ENCODE measurements around the gene MARCHF11. TPM values are rescaled to one million over a fixed set of nuclear protein-coding genes. Genes with fewer than 3 reads are reported as not detected.

The MARCHF11 gene
- total RNA-seq, 1 donor from 2014 or later, result not detected

GRCh38 chr5:16169550-16169949, 10.0 kb downstream of the MARCHF11 start:
- Mint-ChIP-seq H3K27me3 (ENCODE audit: insufficient read depth, low read depth) (peaks cover 4% of the 10 kb centered on the region), H3K4me1 (no peaks in the 10 kb centered on the region), H3K4me3 (no peak overlapping the region), H3K36me3 (no peaks in the 10 kb centered on the region), H3K27ac (no peak overlapping the region), H3K9me3 (no peaks in the 10 kb centered on the region)
- H3K27me3 ChIP-seq, result no peaks in the 10 kb centered on the region
- H2AFZ ChIP-seq (replicated peaks), result no peak overlapping the region
- H3K79me2 ChIP-seq (ENCODE audit: low read depth), result no peaks in the 10 kb centered on the region
- no peaks in the 10 kb centered on the region for H3K9me3 ChIP-seq (ENCODE audit: low read depth)
- DNase-seq (ENCODE audit: low spot score), result no peak
- H3K4me1 ChIP-seq, result no peaks in the 10 kb centered on the region
- TF ChIP-seq CTCF (IDR thresholded peaks at IDR 0.05) (no peak), EZH2 (IDR thresholded peaks at IDR 0.05) (no peak), EZH2phosphoT487 (IDR thresholded peaks at IDR 0.05) (no peak)
- no peak overlapping the region for H3K4me3 ChIP-seq
- H3K27ac ChIP-seq, result no peak overlapping the region
- H3K9ac ChIP-seq, result no peak overlapping the region
- no peaks in the 10 kb centered on the region for H3K36me3 ChIP-seq
- H4K20me1 ChIP-seq (ENCODE audit: low read depth), result no peaks in the 10 kb centered on the region
- no peaks in the 10 kb centered on the region for H3F3A ChIP-seq (ENCODE audit: low read depth)
- no peak overlapping the region for H3K4me2 ChIP-seq

- Histone ChIP-seq H3K27me3 (no peaks in the 10 kb centered on the region), H3K9me3 (ENCODE audit: low read depth) (no peaks in the 10 kb centered on the region), H4K20me1 (ENCODE audit: low read depth) (no peaks in the 10 kb centered on the region), H3K4me2 (no peak overlapping the region), H2AFZ (replicated peaks) (no peak overlapping the region), H3K4me1 (no peaks in the 10 kb centered on the region), H3K9ac (no peak overlapping the region), H3K27ac (no peak overlapping the region), H3K79me2 (ENCODE audit: low read depth) (no peaks in the 10 kb centered on the region), H3F3A (ENCODE audit: low read depth) (no peaks in the 10 kb centered on the region), H3K4me3 (no peak overlapping the region), H3K36me3 (no peaks in the 10 kb centered on the region)
- Mint-ChIP-seq H3K4me3 (no peak overlapping the region), H3K27me3 (ENCODE audit: insufficient read depth, low read depth) (peaks cover 2% of the 10 kb centered on the region), H3K27ac (no peak overlapping the region), H3K36me3 (no peaks in the 10 kb centered on the region), H3K4me1 (no peaks in the 10 kb centered on the region), H3K9me3 (no peaks in the 10 kb centered on the region)
- peak; percentile 85 for DNase-seq (ENCODE audit: low spot score)
- TF ChIP-seq CTCF (IDR thresholded peaks at IDR 0.05), result peak; percentile 85
- TF ChIP-seq EZH2phosphoT487 (IDR thresholded peaks at IDR 0.05), result no peak
- TF ChIP-seq EZH2 (IDR thresholded peaks at IDR 0.05), result no peak
These were observed 18.9 kb downstream of the MARCHF11 start for GRCh38 chr5:16160706-16161105.

- no peaks in the 10 kb centered on the region for H3K9me3 ChIP-seq (ENCODE audit: low read depth)
- Mint-ChIP-seq H3K9me3 (no peaks in the 10 kb centered on the region), H3K36me3 (no peaks in the 10 kb centered on the region), H3K4me1 (no peaks in the 10 kb centered on the region), H3K27me3 (ENCODE audit: insufficient read depth, low read depth) (peaks cover 2% of the 10 kb centered on the region), H3K4me3 (no peak overlapping the region), H3K27ac (no peak overlapping the region)
- no peak for DNase-seq (ENCODE audit: low spot score)
- no peaks in the 10 kb centered on the region for H3K27me3 ChIP-seq
- H3K9ac ChIP-seq, result no peak overlapping the region
- H3K27ac ChIP-seq, result no peak overlapping the region
- H3K4me1 ChIP-seq, result no peaks in the 10 kb centered on the region
- H3K4me3 ChIP-seq, result no peak overlapping the region
- TF ChIP-seq EZH2phosphoT487 (IDR thresholded peaks at IDR 0.05) (no peak), CTCF (IDR thresholded peaks at IDR 0.05) (no peak), EZH2 (IDR thresholded peaks at IDR 0.05) (no peak)
- H2AFZ ChIP-seq (replicated peaks), result no peak overlapping the region
- no peak overlapping the region for H3K4me2 ChIP-seq
- no peaks in the 10 kb centered on the region for H3F3A ChIP-seq (ENCODE audit: low read depth)
- no peaks in the 10 kb centered on the region for H4K20me1 ChIP-seq (ENCODE audit: low read depth)
- H3K36me3 ChIP-seq, result no peaks in the 10 kb centered on the region
- no peaks in the 10 kb centered on the region for H3K79me2 ChIP-seq (ENCODE audit: low read depth)
These were observed 20.0 kb downstream of the MARCHF11 start for GRCh38 chr5:16159636-16160035.

All from neural progenitor cell (in vitro differentiated cells).